ENCODE results near the gene LMO1. TPM values are rescaled to one million over a fixed set of nuclear protein-coding genes. Genes with fewer than 3 reads are reported as not detected.

The LMO1 gene
- total and polyA plus RNA-seq, 7 donors: 0.74 to 9.3 (median 3.2) TPM

DNA sequence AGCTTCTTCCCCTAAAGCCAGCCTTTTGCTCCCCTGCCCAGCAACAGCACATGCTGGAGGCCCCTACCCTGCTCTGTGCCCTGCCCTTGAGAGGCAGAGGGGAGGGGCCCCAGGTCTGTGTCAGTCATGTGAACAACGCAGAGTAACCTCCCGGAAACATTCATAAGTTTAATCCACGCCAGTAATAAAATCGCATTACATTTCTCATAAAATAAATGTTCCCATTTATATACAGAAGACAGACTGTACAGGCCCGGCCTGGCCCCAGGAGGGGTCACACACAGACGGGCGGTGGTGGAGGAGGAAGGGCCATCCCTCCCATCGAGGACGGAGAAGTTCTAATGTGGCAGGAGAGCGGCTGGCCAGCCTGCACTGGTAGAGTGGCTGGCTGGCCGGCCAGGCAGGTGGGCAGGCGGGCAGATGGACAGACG lies 39.5 kb downstream of the LMO1 start:
- DNase-seq: no peak
- Histone ChIP-seq H3K27ac (no peak overlapping the region), H3K27me3 (ENCODE audit: insufficient read depth in 3 of 3, low read length in 2 of 3) (no peaks in the 10 kb centered on the region), H3K4me3 (no peak overlapping the region), H3K9me3 (no peaks in the 10 kb centered on the region), H3K4me1 (no peaks in the 10 kb centered on the region), H3K36me3 (ENCODE audit: insufficient read depth in 1 of 2, low read depth in 1 of 2) (no peaks in the 10 kb centered on the region)
- TF ChIP-seq, protein P1, sequence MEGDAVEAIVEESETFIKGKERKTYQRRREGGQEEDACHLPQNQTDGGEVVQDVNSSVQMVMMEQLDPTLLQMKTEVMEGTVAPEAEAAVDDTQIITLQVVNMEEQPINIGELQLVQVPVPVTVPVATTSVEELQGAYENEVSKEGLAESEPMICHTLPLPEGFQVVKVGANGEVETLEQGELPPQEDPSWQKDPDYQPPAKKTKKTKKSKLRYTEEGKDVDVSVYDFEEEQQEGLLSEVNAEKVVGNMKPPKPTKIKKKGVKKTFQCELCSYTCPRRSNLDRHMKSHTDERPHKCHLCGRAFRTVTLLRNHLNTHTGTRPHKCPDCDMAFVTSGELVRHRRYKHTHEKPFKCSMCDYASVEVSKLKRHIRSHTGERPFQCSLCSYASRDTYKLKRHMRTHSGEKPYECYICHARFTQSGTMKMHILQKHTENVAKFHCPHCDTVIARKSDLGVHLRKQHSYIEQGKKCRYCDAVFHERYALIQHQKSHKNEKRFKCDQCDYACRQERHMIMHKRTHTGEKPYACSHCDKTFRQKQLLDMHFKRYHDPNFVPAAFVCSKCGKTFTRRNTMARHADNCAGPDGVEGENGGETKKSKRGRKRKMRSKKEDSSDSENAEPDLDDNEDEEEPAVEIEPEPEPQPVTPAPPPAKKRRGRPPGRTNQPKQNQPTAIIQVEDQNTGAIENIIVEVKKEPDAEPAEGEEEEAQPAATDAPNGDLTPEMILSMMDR (IDR thresholded peaks at IDR 0.05): no peak
- WGBS, 3 donors: 89 to 90% (median 90%) methylated on average over 13 of the region's 13 CpGs
- no peak for ATAC-seq
- intact Hi-C loops (cut with DNase I): loop anchor here (2.0 to 5.0 kb wide), 3 partner anchors 39 to 88 kb away; partner anchors contain the start of gene LMO1 (in 1 of the 2)

DNA sequence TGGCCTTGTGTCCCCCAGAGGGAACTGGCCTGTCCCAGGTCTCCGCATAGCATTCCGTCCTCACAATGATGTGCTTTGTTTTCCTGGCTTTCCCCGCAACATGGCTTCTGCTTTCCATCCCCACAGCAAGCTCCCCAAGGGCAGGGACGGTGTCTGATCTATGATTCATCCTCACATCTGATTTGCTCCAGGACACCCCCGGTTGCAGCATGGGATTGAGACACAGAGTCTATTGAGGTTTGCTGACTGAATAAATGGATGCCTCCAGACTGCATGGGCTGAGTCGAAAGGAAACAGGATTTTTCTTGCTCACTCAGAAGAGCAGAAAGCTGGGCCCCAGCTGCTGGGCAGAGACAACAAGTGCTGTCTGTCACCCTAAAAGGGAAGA lies 40.2 kb downstream of the LMO1 start:
- H3K4me1 ChIP-seq: no peaks in the 10 kb centered on the region
- H3K27me3 ChIP-seq (ENCODE audit: insufficient read depth in 3 of 3, low read length in 2 of 3): no peaks in the 10 kb centered on the region
- no peak overlapping the region for H3K4me3 ChIP-seq
- ATAC-seq (no peak), DNase-seq (no peak)
- no peak overlapping the region for H3K27ac ChIP-seq
- H3K36me3 ChIP-seq (ENCODE audit: insufficient read depth in 1 of 2, low read depth in 1 of 2): no peaks in the 10 kb centered on the region
- TF ChIP-seq, protein P1 (IDR thresholded peaks at IDR 0.05): no peak
- intact Hi-C loops (cut with DNase I): loop anchor here in 1 of 2 donors (5.0 kb wide), 1 partner anchor 89 kb away; no protein-coding TSS in a partner anchor
- WGBS, 3 donors: 77 to 86% (median 77%) methylated on average over 6 of the region's 6 CpGs
- H3K9me3 ChIP-seq: no peaks in the 10 kb centered on the region

DNA sequence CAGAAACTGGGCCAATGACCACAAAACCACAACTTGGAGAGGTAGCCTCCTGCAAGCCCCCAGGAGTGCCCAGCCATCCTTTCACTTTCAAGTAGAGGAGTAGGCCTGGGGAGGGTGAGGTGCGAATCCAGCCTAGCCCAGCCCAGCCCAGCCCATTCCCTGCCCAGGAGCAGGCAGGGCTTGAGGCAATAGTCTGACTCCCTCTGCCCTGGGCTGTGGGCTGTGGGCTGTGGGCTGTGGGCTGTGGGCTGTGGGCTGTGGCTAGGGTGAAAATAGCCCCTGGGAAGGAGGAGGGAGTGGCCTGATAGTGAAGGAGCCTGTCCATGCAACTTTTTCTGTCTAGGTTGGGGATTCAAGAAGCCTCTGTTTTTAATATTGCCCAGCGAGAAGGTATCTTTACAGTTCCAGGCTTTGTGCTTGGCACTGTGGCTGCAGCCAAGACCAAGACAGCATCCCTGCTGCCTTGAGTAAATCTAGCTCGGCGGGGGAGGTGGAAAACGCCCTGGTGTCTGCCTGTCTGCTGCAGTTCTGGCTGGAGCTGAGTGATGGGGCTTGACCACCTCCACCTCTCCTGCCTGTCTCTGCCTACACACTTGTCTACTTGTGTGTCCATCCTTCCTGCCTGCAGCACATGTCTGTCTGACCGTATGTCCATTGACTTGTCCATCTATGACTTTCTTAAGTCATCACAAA lies 40.7 kb downstream of the LMO1 start:
- Histone ChIP-seq H3K36me3 (ENCODE audit: insufficient read depth in 1 of 2, low read depth in 1 of 2) (no peaks in the 10 kb centered on the region), H3K4me3 (no peak overlapping the region), H3K27ac (no peak overlapping the region), H3K4me1 (no peaks in the 10 kb centered on the region), H3K27me3 (ENCODE audit: insufficient read depth in 3 of 3, low read length in 2 of 3) (no peaks in the 10 kb centered on the region), H3K9me3 (no peaks in the 10 kb centered on the region)
- DNase-seq (no peak), ATAC-seq (no peak)
- intact Hi-C loops (cut with DNase I): loop anchor here in 1 of 2 donors (5.0 kb wide), 1 partner anchor 89 kb away; no protein-coding TSS in a partner anchor
- 76 to 80% (median 77%) methylated on average over 6 of the region's 6 CpGs for WGBS, 3 donors
- TF ChIP-seq, protein P1 (IDR thresholded peaks at IDR 0.05): no peak

DNA sequence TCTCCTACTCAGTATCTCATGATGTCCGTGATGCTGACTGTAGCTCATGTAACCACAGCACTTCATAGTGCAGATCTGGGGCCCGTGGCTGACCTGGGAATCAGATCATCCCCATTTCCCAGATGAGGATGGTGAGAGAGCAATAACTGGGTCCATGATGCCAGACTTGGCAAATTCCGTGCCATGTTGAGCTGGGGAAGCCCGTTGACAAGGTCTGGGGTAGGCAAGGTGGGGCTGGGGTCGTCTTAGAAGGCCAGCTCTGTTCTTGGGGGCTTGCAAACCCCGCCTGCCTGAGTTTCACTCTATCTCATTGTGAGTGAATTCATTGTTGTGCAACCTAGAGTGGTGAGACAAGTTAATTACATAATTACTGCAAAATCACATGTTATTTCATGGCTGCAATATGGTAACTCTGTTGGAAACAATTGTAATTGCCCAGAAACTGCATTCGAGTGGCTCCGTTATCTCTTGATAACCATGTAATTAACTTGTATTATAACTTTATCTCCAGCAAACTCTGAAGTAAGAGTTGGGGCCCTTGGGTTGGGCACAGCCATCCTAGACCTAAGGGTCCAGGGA lies 41.7 kb downstream of the LMO1 start:
- intact Hi-C loops (cut with DNase I): loop anchor here in 1 of 2 donors (5.0 kb wide), 1 partner anchor 90 kb away; no protein-coding TSS in a partner anchor
- H3K9me3 ChIP-seq: no peaks in the 10 kb centered on the region
- H3K36me3 ChIP-seq (ENCODE audit: insufficient read depth in 1 of 2, low read depth in 1 of 2): no peaks in the 10 kb centered on the region
- peaks cover 0 to 3% (median 0%) of the 10 kb centered on the region in 3 donors for H3K27me3 ChIP-seq (ENCODE audit: insufficient read depth in 3 of 3, low read length in 2 of 3)
- 81 to 87% (median 83%) methylated on average over 8 of the region's 8 CpGs for WGBS, 3 donors
- DNase-seq (no peak), ATAC-seq (no peak)
- no peak overlapping the region for H3K4me3 ChIP-seq
- H3K27ac ChIP-seq: no peak overlapping the region
- H3K4me1 ChIP-seq: no peaks in the 10 kb centered on the region
- TF ChIP-seq, protein P1 (IDR thresholded peaks at IDR 0.05): no peak
